HG02870 (cell line): ENCODE results near the gene ZNF326.

Experiments
- ATAC-seq: cut with Tn5 transposase; IDR thresholded peaks from one replicate; pipeline ENCODE4 v1.9.1; 2021; ENCODE audit warnings: mild to moderate bottlenecking, moderate library complexity; ENCODE audit not compliant: unreplicated experiment

ZNF326 gene

GRCh38 chr1:90067194-90067931 is 72.5 kb downstream of the ZNF326 start:
- ATAC-seq: no peak

- no peak for ATAC-seq
Measured at GRCh38 chr1:90068611-90069280, 73.8 kb downstream of the ZNF326 start.

- ATAC-seq: peak; percentile 76
Measured at GRCh38 chr1:90074137-90074536, 79.2 kb downstream of the ZNF326 start.

- ATAC-seq: no peak
Measured at GRCh38 chr1:90074566-90074965, 79.7 kb downstream of the ZNF326 start.

GRCh38 chr1:90074970-90075391 is 80.1 kb downstream of the ZNF326 start:
- no peak for ATAC-seq

GRCh38 chr1:90083995-90084394 is 89.1 kb downstream of the ZNF326 start:
- no peak for ATAC-seq
